ENCODE results near the gene NAPEPLD.

The NAPEPLD gene

DNA sequence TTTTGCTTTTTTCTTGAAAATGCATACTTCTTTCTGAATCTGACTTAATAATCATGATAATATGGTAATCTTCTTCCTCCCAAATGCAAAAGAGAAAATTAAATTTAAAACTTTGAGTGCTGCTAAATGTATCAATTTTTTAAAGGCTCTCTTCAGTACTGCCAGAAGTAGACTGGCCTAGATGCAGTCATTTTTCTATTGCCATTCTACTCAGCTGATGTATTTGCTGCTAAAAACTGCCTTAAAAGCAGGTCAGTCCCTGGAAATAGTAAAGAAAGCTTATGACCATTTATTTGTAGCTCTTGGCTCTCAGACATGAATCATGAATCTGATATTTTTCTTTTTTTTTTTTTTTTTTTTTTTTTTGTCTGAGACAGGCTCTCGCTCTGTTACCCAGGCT is 28.5 kb downstream of the NAPEPLD start:
- H3K36me3 ChIP-seq (ENCODE audit: control insufficient read depth in 2 of 2, insufficient read depth in 1 of 2, low read length in 2 of 2) = peaks cover 9% of the 10 kb centered on the region in 2 experiments
- POLR2A ChIA-PET = no interaction called here
- CTCF ChIA-PET = no interaction called here
- TF ChIP-seq, protein P1, sequence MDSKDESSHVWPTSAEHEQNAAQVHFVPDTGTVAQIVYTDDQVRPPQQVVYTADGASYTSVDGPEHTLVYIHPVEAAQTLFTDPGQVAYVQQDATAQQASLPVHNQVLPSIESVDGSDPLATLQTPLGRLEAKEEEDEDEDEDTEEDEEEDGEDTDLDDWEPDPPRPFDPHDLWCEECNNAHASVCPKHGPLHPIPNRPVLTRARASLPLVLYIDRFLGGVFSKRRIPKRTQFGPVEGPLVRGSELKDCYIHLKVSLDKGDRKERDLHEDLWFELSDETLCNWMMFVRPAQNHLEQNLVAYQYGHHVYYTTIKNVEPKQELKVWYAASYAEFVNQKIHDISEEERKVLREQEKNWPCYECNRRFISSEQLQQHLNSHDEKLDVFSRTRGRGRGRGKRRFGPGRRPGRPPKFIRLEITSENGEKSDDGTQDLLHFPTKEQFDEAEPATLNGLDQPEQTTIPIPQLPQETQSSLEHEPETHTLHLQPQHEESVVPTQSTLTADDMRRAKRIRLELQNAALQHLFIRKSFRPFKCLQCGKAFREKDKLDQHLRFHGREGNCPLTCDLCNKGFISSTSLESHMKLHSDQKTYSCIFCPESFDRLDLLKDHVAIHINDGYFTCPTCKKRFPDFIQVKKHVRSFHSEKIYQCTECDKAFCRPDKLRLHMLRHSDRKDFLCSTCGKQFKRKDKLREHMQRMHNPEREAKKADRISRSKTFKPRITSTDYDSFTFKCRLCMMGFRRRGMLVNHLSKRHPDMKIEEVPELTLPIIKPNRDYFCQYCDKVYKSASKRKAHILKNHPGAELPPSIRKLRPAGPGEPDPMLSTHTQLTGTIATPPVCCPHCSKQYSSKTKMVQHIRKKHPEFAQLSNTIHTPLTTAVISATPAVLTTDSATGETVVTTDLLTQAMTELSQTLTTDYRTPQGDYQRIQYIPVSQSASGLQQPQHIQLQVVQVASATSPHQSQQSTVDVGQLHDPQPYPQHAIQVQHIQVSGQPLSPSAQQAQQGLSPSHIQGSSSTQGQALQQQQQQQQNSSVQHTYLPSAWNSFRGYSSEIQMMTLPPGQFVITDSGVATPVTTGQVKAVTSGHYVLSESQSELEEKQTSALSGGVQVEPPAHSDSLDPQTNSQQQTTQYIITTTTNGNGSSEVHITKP (tag by site-specific recombination; IDR thresholded peaks at IDR 0.05) = no peak
- TF ChIP-seq ZNF350 (tag by site-specific recombination; IDR thresholded peaks at IDR 0.05) = no peak
- no peak for TF ChIP-seq HOXD13 (CRISPR knock-in tag; IDR thresholded peaks at IDR 0.05; ENCODE audit: borderline replicate concordance)
- TF ChIP-seq, protein P2, sequence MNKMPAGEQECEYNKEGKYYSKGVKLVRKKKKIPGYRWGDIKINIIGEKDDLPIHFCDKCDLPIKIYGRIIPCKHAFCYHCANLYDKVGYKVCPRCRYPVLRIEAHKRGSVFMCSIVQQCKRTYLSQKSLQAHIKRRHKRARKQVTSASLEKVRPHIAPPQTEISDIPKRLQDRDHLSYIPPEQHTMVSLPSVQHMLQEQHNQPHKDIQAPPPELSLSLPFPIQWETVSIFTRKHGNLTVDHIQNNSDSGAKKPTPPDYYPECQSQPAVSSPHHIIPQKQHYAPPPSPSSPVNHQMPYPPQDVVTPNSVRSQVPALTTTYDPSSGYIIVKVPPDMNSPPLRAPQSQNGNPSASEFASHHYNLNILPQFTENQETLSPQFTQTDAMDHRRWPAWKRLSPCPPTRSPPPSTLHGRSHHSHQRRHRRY (tag by site-specific recombination; IDR thresholded peaks at IDR 0.05) = no peak
- no peak for TF ChIP-seq EGR2 (tag by site-specific recombination; IDR thresholded peaks at IDR 0.05; ENCODE audit: low read depth)
- TF ChIP-seq SALL2 (tag by site-specific recombination; IDR thresholded peaks at IDR 0.05; ENCODE audit: borderline replicate concordance) = no peak
- TF ChIP-seq, protein P3, sequence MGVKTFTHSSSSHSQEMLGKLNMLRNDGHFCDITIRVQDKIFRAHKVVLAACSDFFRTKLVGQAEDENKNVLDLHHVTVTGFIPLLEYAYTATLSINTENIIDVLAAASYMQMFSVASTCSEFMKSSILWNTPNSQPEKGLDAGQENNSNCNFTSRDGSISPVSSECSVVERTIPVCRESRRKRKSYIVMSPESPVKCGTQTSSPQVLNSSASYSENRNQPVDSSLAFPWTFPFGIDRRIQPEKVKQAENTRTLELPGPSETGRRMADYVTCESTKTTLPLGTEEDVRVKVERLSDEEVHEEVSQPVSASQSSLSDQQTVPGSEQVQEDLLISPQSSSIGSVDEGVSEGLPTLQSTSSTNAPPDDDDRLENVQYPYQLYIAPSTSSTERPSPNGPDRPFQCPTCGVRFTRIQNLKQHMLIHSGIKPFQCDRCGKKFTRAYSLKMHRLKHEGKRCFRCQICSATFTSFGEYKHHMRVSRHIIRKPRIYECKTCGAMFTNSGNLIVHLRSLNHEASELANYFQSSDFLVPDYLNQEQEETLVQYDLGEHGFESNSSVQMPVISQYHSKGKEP (tag by site-specific recombination; IDR thresholded peaks at IDR 0.05) = no peak
- no peak for TF ChIP-seq GLIS2 (tag by site-specific recombination; IDR thresholded peaks at IDR 0.05)
- no peak for TF ChIP-seq ZNF521 (tag by site-specific recombination; IDR thresholded peaks at IDR 0.05)
- no peak for TF ChIP-seq ZNF404 (tag by site-specific recombination; IDR thresholded peaks at IDR 0.05)
- TF ChIP-seq ZNF214 (tag by site-specific recombination; IDR thresholded peaks at IDR 0.05; ENCODE audit: borderline replicate concordance) = no peak
- no peak for TF ChIP-seq SCRT1 (tag by site-specific recombination; IDR thresholded peaks at IDR 0.05; ENCODE audit: borderline replicate concordance)
- TF ChIP-seq ZNF121 (tag by site-specific recombination; IDR thresholded peaks at IDR 0.05) = no peak
- TF ChIP-seq, protein P4, sequence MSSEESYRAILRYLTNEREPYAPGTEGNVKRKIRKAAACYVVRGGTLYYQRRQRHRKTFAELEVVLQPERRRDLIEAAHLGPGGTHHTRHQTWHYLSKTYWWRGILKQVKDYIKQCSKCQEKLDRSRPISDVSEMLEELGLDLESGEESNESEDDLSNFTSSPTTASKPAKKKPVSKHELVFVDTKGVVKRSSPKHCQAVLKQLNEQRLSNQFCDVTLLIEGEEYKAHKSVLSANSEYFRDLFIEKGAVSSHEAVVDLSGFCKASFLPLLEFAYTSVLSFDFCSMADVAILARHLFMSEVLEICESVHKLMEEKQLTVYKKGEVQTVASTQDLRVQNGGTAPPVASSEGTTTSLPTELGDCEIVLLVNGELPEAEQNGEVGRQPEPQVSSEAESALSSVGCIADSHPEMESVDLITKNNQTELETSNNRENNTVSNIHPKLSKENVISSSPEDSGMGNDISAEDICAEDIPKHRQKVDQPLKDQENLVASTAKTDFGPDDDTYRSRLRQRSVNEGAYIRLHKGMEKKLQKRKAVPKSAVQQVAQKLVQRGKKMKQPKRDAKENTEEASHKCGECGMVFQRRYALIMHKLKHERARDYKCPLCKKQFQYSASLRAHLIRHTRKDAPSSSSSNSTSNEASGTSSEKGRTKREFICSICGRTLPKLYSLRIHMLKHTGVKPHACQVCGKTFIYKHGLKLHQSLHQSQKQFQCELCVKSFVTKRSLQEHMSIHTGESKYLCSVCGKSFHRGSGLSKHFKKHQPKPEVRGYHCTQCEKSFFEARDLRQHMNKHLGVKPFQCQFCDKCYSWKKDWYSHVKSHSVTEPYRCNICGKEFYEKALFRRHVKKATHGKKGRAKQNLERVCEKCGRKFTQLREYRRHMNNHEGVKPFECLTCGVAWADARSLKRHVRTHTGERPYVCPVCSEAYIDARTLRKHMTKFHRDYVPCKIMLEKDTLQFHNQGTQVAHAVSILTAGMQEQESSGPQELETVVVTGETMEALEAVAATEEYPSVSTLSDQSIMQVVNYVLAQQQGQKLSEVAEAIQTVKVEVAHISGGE (tag by site-specific recombination; conservative IDR thresholded peaks at IDR 0.05; ENCODE audit: low read depth) = no peak
- TF ChIP-seq MEIS1 (CRISPR knock-in tag; IDR thresholded peaks at IDR 0.05; ENCODE audit: borderline replicate concordance) = no peak
- TF ChIP-seq ZBTB8A (tag by site-specific recombination; IDR thresholded peaks at IDR 0.05) = no peak
- TF ChIP-seq ZNF112 (tag by site-specific recombination; IDR thresholded peaks at IDR 0.05) = no peak
- no peak for TF ChIP-seq KLF16 (tag by site-specific recombination; IDR thresholded peaks at IDR 0.05)
- no peak for TF ChIP-seq ZNF670 (tag by site-specific recombination; IDR thresholded peaks at IDR 0.05; ENCODE audit: low read depth)
- no peak for TF ChIP-seq ZNF155 (tag by site-specific recombination; IDR thresholded peaks at IDR 0.05)
- H3K27ac ChIP-seq (ENCODE audit: extremely low read depth, low read depth, low read length) = no peak overlapping the region
- H3K4me3 ChIP-seq (ENCODE audit: low read depth, low read length) = no peak overlapping the region
- H3K9me3 ChIP-seq (ENCODE audit: control insufficient read depth, insufficient read depth, low read depth, low read length) = no peaks in the 10 kb centered on the region
- H3K4me1 ChIP-seq (ENCODE audit: control insufficient read depth, insufficient read depth, low read length) = no peaks in the 10 kb centered on the region

All from HEK293 (cell line).